HG03442 (cell line): Measurements from ENCODE around the gene PEAK1.
"Not testable (repeated sequence)": the region's sequence is repeated elsewhere in the genome, so short reads cannot be mapped to it uniquely, and the experiment has no call there.

Experiments
- ATAC-seq: cut with Tn5 transposase; IDR thresholded peaks from one replicate; pipeline ENCODE4 v1.9.1; 2021; ENCODE audit warnings: mild to moderate bottlenecking, moderate library complexity; ENCODE audit not compliant: unreplicated experiment

The PEAK1 gene

DNA sequence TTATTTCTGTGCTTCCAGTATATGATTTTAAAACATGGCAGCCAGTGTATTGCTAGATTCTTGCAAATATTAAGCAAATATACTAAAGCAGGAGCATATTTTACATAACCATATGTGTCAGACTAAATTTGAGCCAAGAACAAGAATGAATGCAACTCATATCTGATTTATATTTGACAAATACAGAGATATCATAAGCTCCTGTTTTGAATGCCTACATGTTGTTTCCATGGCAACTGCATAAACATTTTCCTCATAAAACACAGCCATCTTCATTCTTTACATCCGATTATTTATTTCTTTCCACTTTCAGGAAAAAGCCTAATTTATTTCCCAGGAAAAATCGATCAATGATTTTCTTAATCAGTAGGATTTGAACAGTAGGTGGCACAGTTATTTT, 176.8 kb downstream of the PEAK1 start:
- no peak for ATAC-seq

DNA sequence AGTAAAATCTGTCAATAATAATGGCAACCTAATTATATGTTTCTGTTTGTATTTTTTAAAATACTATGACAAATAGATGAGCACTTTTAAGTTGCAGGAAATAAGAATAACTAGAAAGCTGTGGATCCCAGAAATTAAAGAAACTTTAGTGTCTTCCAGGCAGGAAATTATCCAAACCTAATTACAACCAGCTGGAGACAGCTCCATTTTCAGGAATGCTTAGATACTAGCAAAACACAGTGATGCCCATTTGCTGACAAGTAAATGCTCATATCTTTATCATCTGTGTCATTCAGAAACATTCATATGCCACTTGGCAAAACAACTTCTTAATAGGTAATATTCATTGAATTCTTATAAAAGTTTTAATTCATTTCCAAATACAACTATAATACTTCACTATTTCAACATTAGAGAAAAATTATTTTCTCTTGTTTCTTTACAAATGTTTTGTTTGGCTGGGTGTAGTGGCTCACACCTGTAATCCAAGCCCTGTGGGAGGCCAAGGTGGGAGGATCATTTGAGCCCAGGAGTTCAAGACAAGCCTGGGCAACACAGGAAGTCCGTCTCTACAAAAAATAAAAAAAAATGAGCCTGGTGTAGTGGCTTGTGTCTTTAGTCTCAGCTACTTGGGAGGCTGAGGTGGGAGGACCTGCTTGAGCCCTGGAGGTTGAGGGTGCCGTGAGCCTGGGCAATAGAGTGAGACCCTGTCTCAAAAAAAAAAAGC, 179.9 kb downstream of the PEAK1 start:
- ATAC-seq, result no peak

DNA sequence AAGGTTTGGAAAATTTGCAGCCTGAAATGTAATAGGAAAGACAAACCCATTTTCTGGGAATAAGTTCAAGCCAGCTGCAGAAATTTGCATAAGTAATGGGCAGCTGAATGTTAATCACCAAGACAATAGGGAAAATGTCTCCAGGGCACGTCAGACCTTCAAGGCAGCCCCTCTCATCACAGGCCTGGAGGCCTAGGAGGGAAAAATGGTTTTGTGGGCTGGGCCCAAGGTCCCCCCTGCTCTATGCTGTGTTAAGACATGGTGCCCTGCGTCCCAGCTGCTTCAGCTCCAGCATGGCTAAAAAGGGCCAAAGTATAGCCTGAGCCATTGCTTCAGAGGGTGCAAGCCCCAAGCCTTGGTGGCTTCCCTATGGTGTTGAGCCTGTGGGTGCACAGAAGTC, 184.3 kb downstream of the PEAK1 start:
- no peak for ATAC-seq

DNA sequence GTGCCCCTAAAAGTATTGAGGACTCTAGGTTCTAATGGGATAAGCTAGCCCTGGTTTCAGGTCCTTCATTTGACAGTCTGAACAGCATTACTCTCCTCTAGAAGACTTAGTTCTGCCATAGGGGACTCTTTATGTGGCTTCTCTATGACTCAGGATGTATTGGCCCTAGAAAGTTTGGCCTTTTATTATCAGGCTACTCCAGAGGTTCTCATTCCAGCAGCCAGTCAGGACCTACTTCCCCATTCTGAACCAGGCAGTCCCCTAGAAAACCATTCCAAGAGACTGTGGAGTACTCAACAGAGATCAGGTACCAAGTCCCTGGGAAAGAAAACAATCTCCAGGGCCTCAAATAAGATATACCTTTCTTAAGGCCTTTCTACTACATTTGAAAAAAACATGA, 191.1 kb downstream of the PEAK1 start:
- ATAC-seq, result no peak

DNA sequence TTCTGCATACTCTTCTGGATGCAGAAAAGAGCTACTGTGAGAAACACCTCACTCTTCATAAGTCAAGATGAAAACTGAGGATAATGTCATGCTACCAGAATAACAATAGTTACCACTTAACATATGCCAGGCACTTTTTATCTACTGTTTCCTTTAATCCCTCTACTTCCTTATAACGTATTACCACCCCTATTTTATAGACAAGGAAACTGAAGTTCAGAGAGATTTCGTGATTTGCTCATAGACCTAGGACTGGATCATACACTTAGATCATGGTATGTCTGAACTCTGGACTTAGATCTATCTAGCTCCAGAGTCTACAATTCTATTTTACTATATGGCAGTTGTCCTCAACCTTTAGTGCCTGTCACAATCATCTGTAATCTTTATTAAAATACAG, 193.3 kb downstream of the PEAK1 start:
- ATAC-seq, result no peak

DNA sequence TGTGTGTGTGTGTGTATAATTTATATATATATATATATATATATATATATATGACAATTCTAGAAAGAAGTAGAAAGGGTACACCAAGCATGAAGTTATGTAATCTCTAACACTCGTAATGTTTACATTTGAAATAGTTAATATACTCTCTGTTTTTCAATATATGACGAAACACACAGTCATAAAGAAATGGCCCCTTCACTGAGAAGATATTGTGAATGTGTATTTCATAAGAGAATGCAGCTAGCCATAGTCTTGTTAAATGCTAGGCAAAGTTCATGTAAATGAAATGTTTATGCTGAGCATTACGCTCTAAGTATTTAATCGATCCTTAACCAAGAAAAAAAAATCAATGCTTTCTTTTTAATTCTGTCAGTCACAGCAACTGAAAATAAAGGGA, 194.3 kb downstream of the PEAK1 start:
- ATAC-seq, result no peak

DNA sequence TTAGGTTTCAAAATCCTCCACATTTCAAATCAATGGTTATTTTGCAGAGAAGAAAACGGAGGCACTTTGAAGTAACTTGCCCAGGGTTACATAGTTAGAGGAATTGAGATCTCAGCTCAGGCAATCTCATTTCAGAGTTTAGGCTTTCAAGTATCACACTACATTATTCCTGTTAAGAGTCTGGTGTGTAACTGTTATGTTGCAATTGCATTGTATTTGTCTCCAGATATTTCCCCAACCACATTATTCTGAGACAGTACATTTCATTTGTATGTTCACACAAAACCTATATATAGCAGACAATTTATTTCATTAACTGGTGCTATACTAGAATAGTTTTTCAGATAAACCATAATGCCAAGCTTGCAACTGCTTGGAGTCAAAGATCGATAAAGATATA, 194.8 kb downstream of the PEAK1 start:
- ATAC-seq, result no peak

DNA sequence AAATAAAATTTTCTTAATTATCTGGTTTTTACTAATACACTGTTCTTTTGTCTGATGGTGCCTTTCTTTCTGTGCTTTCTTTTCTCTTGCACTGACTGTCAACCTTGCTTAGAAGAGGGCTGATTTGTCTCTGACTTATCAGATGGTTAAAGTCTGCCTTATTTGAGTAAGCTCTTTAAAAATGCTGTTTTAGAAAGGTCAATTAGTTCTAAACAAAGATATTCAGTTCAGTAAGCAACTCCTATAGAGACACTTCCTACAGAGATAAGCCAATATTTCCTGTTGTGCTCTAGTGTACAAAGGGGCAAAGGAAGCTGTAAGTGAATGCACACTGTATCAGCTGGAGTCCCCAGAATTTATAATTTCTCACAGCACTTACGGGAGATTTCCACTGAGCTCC, 195.6 kb downstream of the PEAK1 start:
- ATAC-seq, result no peak

DNA sequence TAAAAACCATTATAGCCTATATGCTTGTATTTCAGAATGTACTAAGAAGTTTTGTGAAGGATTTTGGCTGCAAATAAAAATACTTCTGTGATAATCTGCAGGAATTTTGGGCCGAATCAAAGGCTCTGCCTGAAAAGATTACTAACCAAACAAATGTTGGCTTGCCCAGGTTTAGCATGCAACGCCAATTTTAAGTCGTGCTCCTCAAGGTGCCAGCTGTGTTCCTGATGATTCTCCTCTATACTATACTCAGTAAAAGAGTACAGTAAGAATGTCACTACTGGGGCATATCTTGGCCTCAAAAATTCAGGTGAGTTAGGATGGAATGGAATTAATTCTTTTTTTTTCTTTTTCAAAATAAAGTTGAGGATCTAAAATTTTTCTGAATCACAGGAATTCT, 198.2 kb downstream of the PEAK1 start:
- no peak for ATAC-seq

DNA sequence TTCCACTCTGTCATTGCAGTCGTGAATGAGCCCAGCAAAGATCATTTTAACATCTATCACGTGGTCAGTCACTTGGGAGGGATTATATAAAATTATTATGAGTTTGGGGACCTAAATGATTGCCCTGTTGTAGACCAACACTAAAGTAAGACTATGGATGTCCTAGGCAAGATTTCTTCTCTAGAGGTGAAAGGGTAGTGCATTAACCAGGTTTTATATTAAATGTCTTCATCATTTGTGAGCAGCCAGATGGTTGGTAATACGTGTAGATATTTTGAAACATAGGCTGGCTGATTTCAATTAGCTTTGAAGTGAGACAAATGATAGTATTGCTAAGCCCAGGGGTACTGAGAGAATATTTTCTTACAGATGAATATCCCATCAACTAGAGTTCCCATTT, 198.7 kb downstream of the PEAK1 start:
- no peak for ATAC-seq

DNA sequence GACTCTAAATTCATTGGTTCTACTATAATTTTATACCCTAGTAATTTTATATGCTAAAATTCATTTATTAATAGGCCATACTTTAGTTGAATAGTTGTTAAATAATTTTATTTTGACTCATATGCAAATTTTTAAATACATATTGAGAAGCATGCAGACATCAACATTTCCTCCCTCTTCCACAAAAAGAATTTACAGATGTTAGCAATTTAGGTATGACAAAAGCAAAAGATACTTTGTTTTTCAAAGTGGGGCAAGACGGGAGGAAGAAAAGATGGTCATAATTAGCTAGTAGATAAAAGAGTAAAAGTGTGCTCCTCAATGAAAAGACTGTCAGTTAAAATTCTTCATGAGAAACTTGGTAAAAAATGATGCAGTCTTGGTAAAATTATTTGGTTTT, 200.1 kb downstream of the PEAK1 start:
- no peak for ATAC-seq

DNA sequence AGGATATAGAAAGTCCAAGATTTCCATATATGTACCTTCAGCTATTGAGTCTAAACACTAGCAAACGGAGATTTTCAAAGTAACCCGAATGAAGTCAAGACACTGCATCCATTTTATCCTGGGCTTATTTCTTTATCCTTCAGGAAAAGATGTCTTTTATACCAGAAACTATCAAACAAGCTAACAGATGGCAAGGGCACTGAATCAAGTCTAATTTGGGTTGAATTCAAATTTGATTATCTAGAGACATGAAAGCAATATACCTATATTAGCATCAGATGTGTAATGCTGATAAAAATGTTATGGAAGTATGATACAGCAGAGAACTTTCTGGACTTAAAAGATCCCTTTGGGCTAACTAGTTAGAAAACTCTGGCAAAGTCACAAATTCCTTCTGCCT, 210.7 kb downstream of the PEAK1 start:
- ATAC-seq, result no peak

DNA sequence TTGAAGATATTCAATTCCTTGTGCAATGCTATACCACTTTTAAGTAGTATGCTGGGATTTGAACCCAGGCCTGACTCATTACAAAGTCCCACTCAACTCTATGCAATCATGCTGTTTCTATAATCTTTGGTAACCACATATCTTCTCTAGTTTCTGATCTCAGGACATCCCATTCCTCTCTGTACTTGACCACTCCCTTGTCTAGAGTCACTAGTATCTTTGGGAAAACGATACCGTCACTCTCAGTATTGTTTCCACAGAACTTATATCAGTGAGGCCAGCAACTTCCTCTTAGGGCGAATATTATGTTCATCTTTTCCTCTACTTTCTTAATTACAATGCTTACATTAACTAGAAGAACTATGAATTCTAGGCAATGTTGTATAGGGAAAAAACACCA, 211.7 kb downstream of the PEAK1 start:
- ATAC-seq, result no peak

DNA sequence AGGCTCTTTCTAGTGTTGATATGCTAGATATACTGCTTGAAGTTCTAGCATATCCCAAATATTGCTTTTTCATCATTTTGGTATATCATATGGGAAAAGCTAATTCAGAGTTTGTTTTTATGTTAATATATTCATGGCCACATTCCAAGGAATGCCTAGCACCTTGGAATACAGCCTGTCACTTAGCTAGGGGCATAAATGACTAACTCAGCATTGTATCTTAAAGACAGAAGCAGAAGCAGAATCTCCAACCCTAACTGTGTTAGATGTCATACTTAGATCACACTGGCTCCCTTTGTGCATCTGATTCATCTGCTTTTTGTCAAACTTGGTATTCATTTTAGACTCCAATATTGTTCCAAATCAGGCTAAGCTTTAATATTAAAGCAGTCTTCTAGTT, 218.2 kb downstream of the PEAK1 start:
- ATAC-seq, result no peak

DNA sequence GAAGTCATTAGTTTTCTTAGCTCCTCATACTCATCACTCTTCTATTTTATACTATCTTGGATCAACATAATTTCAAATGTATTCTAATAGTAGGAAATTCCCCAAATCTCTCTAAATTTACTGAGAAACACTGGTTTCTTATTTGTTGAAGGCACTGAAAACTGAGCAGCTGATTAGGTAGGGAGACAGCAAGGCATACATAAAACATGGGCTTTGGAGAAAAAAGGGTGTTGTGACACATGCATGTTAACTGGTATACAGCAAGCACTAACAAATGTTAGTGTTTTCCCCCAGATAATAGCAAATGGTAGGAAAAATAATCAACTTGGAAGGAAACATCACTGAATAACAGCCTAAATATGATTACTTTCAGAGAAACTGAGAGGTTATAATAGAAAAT, 223.5 kb downstream of the PEAK1 start:
- ATAC-seq, result no peak

DNA sequence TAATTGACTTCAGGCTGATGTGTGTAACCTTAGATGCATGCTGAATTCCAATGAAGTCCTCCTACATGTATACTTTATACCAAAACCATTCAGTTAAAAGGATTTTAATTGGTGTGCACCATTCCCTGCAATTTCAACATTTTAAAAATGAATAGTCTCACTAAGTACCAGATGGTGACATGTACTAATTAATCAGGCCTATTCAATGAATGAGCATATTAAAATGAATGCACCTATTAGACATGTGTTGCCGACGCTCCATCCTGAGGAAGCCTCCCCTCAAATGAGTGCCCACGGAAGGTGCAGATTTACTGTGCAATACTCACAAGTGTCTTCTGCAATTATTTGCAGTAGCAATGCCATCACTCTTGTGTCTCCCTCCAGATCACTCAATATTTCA, 224.3 kb downstream of the PEAK1 start:
- no peak for ATAC-seq

DNA sequence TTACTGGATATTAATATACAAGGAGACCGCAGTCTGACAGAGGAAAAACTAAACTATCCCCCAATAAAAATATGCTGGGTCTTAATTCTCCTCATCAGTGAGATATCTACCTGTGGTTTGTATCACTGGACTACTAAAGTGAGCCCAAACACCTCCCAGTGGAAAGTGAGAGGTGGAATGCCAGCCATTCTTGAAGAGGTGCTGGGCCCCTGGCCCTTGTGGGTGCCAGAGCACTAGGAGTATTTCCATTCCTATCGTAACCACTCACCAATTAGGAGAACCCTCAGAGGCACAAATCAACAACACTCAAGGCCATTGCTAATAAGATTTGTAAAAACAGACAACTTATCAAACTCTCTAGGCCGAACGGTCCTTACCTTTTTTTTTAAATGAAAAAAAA, 227.5 kb downstream of the PEAK1 start:
- no peak for ATAC-seq

DNA sequence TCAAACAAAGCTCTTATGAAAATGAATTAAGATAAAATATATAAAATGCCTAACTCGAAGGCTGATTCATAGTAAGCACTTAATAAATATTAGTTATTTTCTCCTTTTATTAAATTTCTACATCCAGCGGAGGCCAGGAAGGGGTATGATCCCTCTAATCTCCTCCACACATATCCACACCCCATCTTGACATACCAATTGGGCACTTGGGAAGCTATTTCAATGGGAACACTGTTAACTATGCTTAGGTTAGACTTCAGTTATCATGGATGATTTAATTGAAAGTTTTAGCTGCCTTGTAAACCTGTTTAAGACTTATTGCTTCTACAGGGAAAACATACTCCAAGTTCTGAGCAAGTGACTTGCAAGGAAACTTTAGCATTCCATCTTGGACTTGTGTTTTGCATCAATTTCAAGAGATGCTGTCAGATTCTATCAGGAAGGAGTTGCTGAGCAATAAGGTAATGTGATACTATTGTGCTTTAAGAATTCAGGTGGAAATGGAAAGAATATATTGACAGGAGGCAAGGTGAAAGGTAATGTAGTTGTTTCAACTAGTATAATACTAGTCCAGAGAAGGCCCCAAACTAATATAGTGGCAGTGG, 228.6 kb downstream of the PEAK1 start:
- ATAC-seq, result no peak

DNA sequence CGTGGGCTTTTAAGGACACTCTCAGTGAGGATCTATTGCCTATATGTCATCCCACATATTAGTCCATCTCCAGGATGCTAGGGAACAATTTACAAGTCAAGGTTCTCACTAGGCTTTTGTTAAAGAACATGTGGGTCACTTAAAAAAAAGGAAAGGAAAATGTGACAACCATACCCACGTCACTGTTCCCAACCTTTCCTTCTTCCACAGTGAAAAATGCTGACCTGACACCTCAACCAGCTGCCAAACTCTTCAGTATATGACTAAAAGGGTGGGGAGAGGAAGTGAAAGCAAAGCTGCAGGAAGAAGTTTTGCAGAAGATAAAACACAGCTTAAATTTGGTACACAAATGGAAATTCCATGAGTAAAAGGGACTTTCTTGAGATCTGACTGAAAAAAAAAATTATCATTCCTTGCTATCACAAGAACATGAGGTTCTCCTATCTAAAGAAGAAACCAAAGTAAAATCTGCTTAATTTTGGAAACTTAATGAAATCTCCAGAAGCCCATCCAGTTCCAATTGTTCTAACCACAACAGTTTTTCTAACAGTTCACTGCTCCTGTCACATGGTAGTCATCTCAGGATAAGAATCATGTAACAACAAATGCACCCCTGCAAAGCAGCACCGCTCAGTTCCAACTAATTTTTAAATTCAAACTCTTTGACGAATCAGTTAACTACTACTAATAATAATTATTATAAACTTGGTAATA, 232.0 kb downstream of the PEAK1 start:
- ATAC-seq, result peak; percentile 49

DNA sequence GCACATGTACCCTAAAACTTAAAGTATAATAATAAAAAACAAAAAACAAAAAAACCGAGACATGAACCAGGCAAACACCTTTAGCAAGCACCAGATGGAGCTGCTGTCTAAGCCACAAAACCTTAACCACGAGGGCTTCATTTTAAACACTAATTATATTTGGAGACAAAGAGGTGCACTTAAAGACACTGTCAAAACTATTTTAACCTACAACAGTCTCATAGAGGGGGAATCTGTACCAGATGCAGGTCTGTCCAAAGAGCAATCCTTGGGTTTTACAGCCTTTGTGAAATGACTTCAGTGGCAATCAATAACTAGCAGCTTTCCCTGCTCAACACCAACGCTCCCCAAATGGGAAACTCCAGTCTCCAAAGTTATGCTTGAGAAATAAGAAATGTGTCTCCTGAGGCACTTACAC, 233.3 kb downstream of the PEAK1 start:
- ATAC-seq, result no peak

DNA sequence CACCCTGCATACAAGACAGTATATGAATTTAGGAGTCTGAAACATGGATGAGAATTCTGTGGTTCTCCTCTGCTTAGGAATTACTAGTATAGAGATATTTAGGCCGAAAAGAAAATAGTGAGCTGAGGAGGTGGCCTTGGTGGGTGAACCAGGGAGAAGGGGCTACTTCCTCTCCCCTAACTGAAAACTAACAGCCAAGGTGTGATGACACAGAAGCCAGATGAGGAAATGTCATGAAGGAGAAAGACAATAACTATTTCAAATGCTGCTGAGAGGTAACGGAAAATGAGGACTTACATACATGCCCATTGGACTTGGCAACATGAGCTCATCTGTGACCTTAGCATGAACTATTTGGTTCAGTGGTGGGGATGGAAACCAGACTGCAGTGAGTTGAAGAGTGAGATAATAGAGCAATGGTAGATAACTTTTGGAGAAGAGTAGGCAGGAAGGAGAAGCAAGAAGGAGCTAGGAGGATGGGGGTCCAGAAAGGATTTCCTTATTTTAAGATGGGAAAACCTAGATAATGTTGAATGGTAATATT, 234.6 kb downstream of the PEAK1 start:
- no peak for ATAC-seq

DNA sequence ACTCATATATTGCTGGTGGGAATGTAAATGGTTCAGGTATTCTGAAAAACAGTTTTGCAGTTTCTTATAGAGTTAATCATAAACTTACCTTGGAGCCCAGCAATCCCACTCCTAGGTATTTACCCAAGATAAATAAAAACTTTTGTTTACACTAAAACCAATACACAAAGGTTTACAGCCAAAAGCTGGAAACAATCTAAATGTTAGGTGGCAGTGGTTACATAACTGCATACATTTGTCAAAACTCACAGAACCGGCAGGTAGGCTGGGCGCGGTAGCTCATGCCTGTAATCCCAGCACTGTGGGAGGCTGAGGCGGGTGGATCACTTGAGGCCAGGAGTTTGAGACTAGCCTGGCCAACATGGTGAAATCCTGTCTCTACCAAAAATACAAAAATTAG, 235.6 kb downstream of the PEAK1 start:
- not testable (repeated sequence) for ATAC-seq
